ENCODE measurements around the gene ALG1. TPM values are rescaled to one million over a fixed set of nuclear protein-coding genes. Genes with fewer than 3 reads are reported as not detected.
"Not testable (repeated sequence)": the region's sequence is repeated elsewhere in the genome, so short reads cannot be mapped to it uniquely, and the experiment has no call there.

Gene ALG1
- total RNA-seq, 1 experiment from 2014 or later, result 42.0 TPM

DNA sequence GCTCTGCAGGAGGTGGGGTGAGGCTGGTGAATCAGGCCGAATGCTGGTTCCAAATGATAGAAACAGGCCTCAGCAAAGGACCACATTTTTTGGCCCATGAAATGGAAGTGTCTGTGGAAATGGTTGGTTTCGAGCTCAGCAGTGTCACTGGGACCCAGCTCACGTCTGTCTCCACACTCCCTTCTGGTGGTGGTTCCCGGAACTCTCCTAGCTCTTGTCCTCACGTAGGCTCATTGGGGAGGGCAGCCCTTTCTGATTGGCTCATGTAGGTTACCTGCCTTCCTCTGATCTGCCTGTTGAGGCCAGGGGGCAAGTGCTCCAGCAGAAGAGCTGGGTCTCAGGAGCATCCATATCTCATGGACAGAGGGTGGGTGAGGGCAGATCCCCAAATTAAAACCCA lies 4.0 kb downstream of the ALG1 start:
- Mint-ChIP-seq H3K4me1 (ENCODE audit: low read depth, unreplicated experiment) (no peaks in the 10 kb centered on the region), H3K27ac (ENCODE audit: unreplicated experiment) (no peak overlapping the region), H3K9me3 (ENCODE audit: unreplicated experiment) (no peaks in the 10 kb centered on the region), H3K4me3 (ENCODE audit: unreplicated experiment) (no peak overlapping the region), H3K27me3 (ENCODE audit: insufficient read depth, unreplicated experiment) (no peaks in the 10 kb centered on the region), H3K36me3 (ENCODE audit: insufficient read depth, unreplicated experiment) (peaks cover 42% of the 10 kb centered on the region)
- POLR2A ChIA-PET, result no interaction called here
- CTCF ChIA-PET, result interaction anchor here (1.1 kb wide), 1 partner anchor 9 kb away, joined by 3 read pairs; no protein-coding TSS in a partner anchor
- BruUV-seq (replicated peaks), result no TSS peak
- Histone ChIP-seq H3K9me3 (peaks cover 3% of the 10 kb centered on the region; the same call in 1 of the 2 replicates), H3K4me3 (ENCODE audit: low read depth, low read length) (no peak overlapping the region), H3K4me1 (peaks cover 7% of the 10 kb centered on the region; the same call in 1 of the 2 replicates), H3K36me3 (ENCODE audit: control insufficient read depth, insufficient read depth, low read length) (peaks cover 3% of the 10 kb centered on the region; the same call in 1 of the 2 replicates), H3K27me3 (replicated peaks; ENCODE audit: control insufficient read depth, insufficient read depth, low read length) (no peaks in the 10 kb centered on the region)
- intact Hi-C loops (cut with micrococcal nuclease; ENCODE audit: unreplicated experiment), result no loop called here
- DNase-seq, result no peak
- TF ChIP-seq, protein P1, sequence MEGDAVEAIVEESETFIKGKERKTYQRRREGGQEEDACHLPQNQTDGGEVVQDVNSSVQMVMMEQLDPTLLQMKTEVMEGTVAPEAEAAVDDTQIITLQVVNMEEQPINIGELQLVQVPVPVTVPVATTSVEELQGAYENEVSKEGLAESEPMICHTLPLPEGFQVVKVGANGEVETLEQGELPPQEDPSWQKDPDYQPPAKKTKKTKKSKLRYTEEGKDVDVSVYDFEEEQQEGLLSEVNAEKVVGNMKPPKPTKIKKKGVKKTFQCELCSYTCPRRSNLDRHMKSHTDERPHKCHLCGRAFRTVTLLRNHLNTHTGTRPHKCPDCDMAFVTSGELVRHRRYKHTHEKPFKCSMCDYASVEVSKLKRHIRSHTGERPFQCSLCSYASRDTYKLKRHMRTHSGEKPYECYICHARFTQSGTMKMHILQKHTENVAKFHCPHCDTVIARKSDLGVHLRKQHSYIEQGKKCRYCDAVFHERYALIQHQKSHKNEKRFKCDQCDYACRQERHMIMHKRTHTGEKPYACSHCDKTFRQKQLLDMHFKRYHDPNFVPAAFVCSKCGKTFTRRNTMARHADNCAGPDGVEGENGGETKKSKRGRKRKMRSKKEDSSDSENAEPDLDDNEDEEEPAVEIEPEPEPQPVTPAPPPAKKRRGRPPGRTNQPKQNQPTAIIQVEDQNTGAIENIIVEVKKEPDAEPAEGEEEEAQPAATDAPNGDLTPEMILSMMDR (IDR thresholded peaks at IDR 0.05; ENCODE audit: insufficient read depth in 1 of 2, low read depth in 1 of 2, low read length in 1 of 2, severe bottlenecking in 1 of 2, unreplicated experiment in 1 of 2), result no peak

DNA sequence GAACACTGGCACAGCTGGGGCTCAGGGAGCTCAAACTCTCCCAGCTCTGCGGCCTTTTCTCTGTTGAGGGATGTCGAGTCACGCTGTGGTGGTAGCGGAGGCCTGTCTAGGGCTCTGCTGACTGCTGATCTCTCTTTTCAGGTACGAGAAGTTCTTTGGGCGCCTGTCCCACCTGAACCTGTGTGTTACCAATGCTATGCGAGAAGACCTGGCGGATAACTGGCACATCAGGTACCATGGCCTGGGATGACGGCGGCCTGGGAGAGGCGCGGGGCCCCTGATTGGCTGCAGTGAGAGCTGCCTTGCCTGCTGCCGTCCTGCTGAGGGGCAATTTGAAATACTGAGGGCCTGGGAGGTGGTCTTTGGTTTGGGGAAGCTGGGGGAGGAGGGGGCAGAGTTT lies 5.7 kb downstream of the ALG1 start:
- H3K4me3 Mint-ChIP-seq (ENCODE audit: unreplicated experiment), result no peak overlapping the region
- intact Hi-C loops (cut with micrococcal nuclease; ENCODE audit: unreplicated experiment), result no loop called here
- peaks cover 34% of the 10 kb centered on the region for H3K36me3 Mint-ChIP-seq (ENCODE audit: insufficient read depth, unreplicated experiment)

DNA sequence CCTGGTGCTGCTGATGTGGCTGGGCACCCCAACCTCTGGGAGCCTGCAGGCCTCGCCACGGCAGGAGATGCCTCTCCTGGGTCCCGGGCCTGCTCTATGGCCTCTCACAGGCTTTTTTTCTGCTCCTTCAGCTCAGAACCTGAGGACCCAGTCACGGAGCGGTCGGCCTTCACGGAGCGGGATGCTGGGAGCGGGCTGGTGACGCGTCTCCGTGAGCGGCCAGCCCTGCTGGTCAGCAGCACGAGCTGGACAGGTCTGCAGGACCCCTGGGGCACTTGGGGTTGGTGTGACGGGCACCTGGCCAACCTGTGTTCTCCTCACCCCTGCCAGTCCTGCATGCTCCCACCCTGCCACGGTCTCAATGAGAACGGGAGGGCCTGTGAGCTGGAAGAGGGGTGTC lies 7.0 kb downstream of the ALG1 start:
- ChIA-PET CTCF (no interaction called here), POLR2A (no interaction called here)
- no peaks in the 10 kb centered on the region for H3K4me1 ChIP-seq
- peaks cover 3% of the 10 kb centered on the region; the same call in 1 of the 2 replicates for H3K36me3 ChIP-seq (ENCODE audit: control insufficient read depth, insufficient read depth, low read length)
- Mint-ChIP-seq H3K27ac (ENCODE audit: unreplicated experiment) (no peak overlapping the region), H3K9me3 (ENCODE audit: unreplicated experiment) (no peaks in the 10 kb centered on the region), H3K4me3 (ENCODE audit: unreplicated experiment) (no peak overlapping the region), H3K36me3 (ENCODE audit: insufficient read depth, unreplicated experiment) (peaks cover 34% of the 10 kb centered on the region), H3K27me3 (ENCODE audit: insufficient read depth, unreplicated experiment) (no peaks in the 10 kb centered on the region), H3K4me1 (ENCODE audit: low read depth, unreplicated experiment) (no peaks in the 10 kb centered on the region)
- no TSS peak for BruUV-seq (replicated peaks)
- no peaks in the 10 kb centered on the region for H3K27me3 ChIP-seq (replicated peaks; ENCODE audit: control insufficient read depth, insufficient read depth, low read length)
- intact Hi-C loops (cut with micrococcal nuclease; ENCODE audit: unreplicated experiment), result no loop called here
- no peaks in the 10 kb centered on the region for H3K9me3 ChIP-seq
- no peak overlapping the region for H3K4me3 ChIP-seq (ENCODE audit: low read depth, low read length)
- no peak for DNase-seq
- TF ChIP-seq, protein P1 (IDR thresholded peaks at IDR 0.05; ENCODE audit: insufficient read depth in 1 of 2, low read depth in 1 of 2, low read length in 1 of 2, severe bottlenecking in 1 of 2, unreplicated experiment in 1 of 2), result no peak

More for the DNA sequence above, 5.7 kb downstream of the ALG1 start:
- H3K27ac Mint-ChIP-seq (ENCODE audit: unreplicated experiment), result no peak overlapping the region
- DNase-seq, result no peak
- H3K4me1 Mint-ChIP-seq (ENCODE audit: low read depth, unreplicated experiment), result no peaks in the 10 kb centered on the region
- CTCF ChIA-PET, result no interaction called here
- BruUV-seq (replicated peaks), result no TSS peak
- no peaks in the 10 kb centered on the region for H3K27me3 Mint-ChIP-seq (ENCODE audit: insufficient read depth, unreplicated experiment)
- POLR2A ChIA-PET, result no interaction called here
- Histone ChIP-seq H3K9me3 (no peaks in the 10 kb centered on the region), H3K36me3 (ENCODE audit: control insufficient read depth, insufficient read depth, low read length) (peaks cover 3% of the 10 kb centered on the region; the same call in 1 of the 2 replicates), H3K4me3 (ENCODE audit: low read depth, low read length) (no peak overlapping the region), H3K27me3 (replicated peaks; ENCODE audit: control insufficient read depth, insufficient read depth, low read length) (no peaks in the 10 kb centered on the region), H3K4me1 (no peaks in the 10 kb centered on the region)
- H3K9me3 Mint-ChIP-seq (ENCODE audit: unreplicated experiment), result no peaks in the 10 kb centered on the region
- TF ChIP-seq, protein P1 (IDR thresholded peaks at IDR 0.05; ENCODE audit: insufficient read depth in 1 of 2, low read depth in 1 of 2, low read length in 1 of 2, severe bottlenecking in 1 of 2, unreplicated experiment in 1 of 2), result no peak

GRCh38 chr16:5080461-5080860 lies 8.8 kb downstream of the ALG1 start:
- H3K9me3 ChIP-seq; H3K36me3 ChIP-seq (ENCODE audit: control insufficient read depth, insufficient read depth, low read length); H3K4me1 ChIP-seq; H3K4me1 Mint-ChIP-seq (ENCODE audit: low read depth, unreplicated experiment); H3K4me3 Mint-ChIP-seq (ENCODE audit: unreplicated experiment); CTCF ChIA-PET; H3K27me3 Mint-ChIP-seq (ENCODE audit: insufficient read depth, unreplicated experiment); DNase-seq; H3K9me3 Mint-ChIP-seq (ENCODE audit: unreplicated experiment); H3K27me3 ChIP-seq (replicated peaks; ENCODE audit: control insufficient read depth, insufficient read depth, low read length); intact Hi-C loops (cut with micrococcal nuclease; ENCODE audit: unreplicated experiment); POLR2A ChIA-PET; H3K27ac Mint-ChIP-seq (ENCODE audit: unreplicated experiment); H3K4me3 ChIP-seq (ENCODE audit: low read depth, low read length); BruUV-seq (replicated peaks): not testable (repeated sequence)
- peaks cover 41% of the 10 kb centered on the region for H3K36me3 Mint-ChIP-seq (ENCODE audit: insufficient read depth, unreplicated experiment)

- intact Hi-C loops (cut with micrococcal nuclease; ENCODE audit: unreplicated experiment); H3K27ac Mint-ChIP-seq (ENCODE audit: unreplicated experiment); H3K4me3 ChIP-seq (ENCODE audit: low read depth, low read length); H3K4me1 Mint-ChIP-seq (ENCODE audit: low read depth, unreplicated experiment); DNase-seq; CTCF ChIA-PET; H3K9me3 ChIP-seq; H3K4me3 Mint-ChIP-seq (ENCODE audit: unreplicated experiment); H3K4me1 ChIP-seq; H3K36me3 ChIP-seq (ENCODE audit: control insufficient read depth, insufficient read depth, low read length); BruUV-seq (replicated peaks); POLR2A ChIA-PET; H3K27me3 Mint-ChIP-seq (ENCODE audit: insufficient read depth, unreplicated experiment); H3K9me3 Mint-ChIP-seq (ENCODE audit: unreplicated experiment); H3K27me3 ChIP-seq (replicated peaks; ENCODE audit: control insufficient read depth, insufficient read depth, low read length): not testable (repeated sequence)
- H3K36me3 Mint-ChIP-seq (ENCODE audit: insufficient read depth, unreplicated experiment), result peaks cover 36% of the 10 kb centered on the region
These were observed 9.4 kb downstream of the ALG1 start for GRCh38 chr16:5080996-5081395.
